Esophagus muscularis mucosa (tissue), 4 donors: ENCODE results near the gene STK10. TPM values are rescaled to one million over a fixed set of nuclear protein-coding genes. Genes with fewer than 3 reads are reported as not detected.
A peak's percentile ranks its signal among the peaks of the same experiment; 100 is the strongest.

Experiments used
- DNase-seq: peaks from one replicate; pipeline ENCODE4 v3.0.0-alpha.2; 2017; ENCODE audit errors: extremely low spot score
- H3K27ac ChIP-seq, 4 donors: fragments of 200-600 bp; sonication (generic); replicated peaks in 1 of 4; 1 replicate in 3 of 4; 2 replicates in 1 of 4; pipeline ENCODE4 v1.5.1; 2016 to 2019; ENCODE audit warnings: mild to moderate bottlenecking in 1 of 4
- H3K27me3 ChIP-seq, 4 donors: fragments of 200-600 bp; sonication (generic); one replicate each; pipeline versions ENCODE4 v1.5.1 to v1.6.0; 2016 to 2019
- H3K36me3 ChIP-seq, 4 donors: fragments of 200-600 bp; sonication (generic); one replicate each; pipeline ENCODE4 v1.5.1; 2016 to 2019
- H3K4me1 ChIP-seq, 4 donors: fragments of 200-600 bp; sonication (generic); one replicate each; pipeline ENCODE4 v1.5.1; 2016 to 2019
- H3K4me3 ChIP-seq, 4 donors: fragments of 200-600 bp; sonication (generic); 1 replicate in 2 of 4; 2 replicates in 2 of 4; pipeline ENCODE4 v1.5.1; 2016 to 2019; ENCODE audit warnings: mild to moderate bottlenecking in 4 of 4, moderate library complexity in 1 of 4
- H3K9me3 ChIP-seq, 4 donors: fragments of 200-600 bp; sonication (generic); 1 replicate in 3 of 4; 2 replicates in 1 of 4; pipeline ENCODE4 v1.5.1; 2016 to 2019
- CTCF ChIP-seq, 3 experiments: fragments of 200-600 bp in 2 of 3; fragments of 450-650 bp in 1 of 3; sonication (generic) in 2 of 3; IDR thresholded peaks; one replicate each; pipeline ENCODE4 v1.5.1; 2017 to 2019; ENCODE audit warnings: antibody characterized with exemption in 3 of 3, mild to moderate bottlenecking in 2 of 3, moderate library complexity in 1 of 3
- EP300 ChIP-seq: sonication (generic); formaldehyde crosslinking; IDR thresholded peaks from one replicate; pipeline ENCODE4 v1.6.1; 2017; ENCODE audit warnings: antibody characterized with exemption
- POLR2A ChIP-seq: fragments of 450-650 bp; IDR thresholded peaks from one replicate; pipeline ENCODE4 v1.6.1; 2017; ENCODE audit warnings: antibody characterized with exemption, moderate library complexity, mild to moderate bottlenecking, low read depth
- POLR2AphosphoS5 ChIP-seq, 2 donors: sonication (generic); formaldehyde crosslinking; IDR thresholded peaks; one replicate each; pipeline ENCODE4 v1.6.1; 2017; ENCODE audit warnings: antibody characterized with exemption in 2 of 2
- WGBS: methylation state at CpG from one replicate; pipeline ENCODE4 v1.1.5; 2018; 5-methylcytosine and 5-hydroxymethylcytosine counted together
- intact Hi-C: fragments of 100-400 bp; cut with DNase I; formaldehyde crosslinking; loops from one replicate; pipeline ENCODE4 v1.15.1; 2023
- total RNA-seq, 4 donors: library from RNA; depleted of rRNA; stranded (reverse); fragments of >200 nt; gene quantifications; one replicate each; pipeline versions ENCODE4 v1.1.0 to v1.2.1, GENCODE V29; 2016

The STK10 gene
- total RNA-seq, 4 donors from 2014 or later = 18.8 to 21.8 (median 19.4) TPM

DNA sequence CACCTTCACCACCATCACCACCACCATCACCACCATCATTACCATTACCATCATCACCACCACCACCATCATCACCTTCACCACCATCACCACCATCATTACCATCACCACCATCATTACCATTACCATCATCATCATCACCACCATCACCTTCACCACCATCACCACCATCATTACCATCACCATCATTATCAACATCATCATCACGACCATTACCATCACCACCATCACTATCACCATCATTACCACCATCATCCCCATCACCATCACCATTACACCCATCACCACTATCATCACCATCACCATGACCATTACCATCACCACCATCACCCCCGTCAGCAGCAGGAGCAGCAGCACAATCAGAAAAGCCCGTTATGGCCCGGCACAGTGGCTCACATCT lies 89.1 kb downstream of the STK10 start:
- Histone ChIP-seq H3K27me3 (no peaks in the 10 kb centered on the region), H3K27ac (no peak overlapping the region), H3K9me3 (no peaks in the 10 kb centered on the region), H3K4me3 (no peak overlapping the region), H3K4me1 (peaks cover 21 to 37% (median 35%) of the 10 kb centered on the region in 4 donors), H3K36me3 (peaks cover 0 to 56% (median 22%) of the 10 kb centered on the region in 4 donors)
- TF ChIP-seq CTCF (IDR thresholded peaks at IDR 0.05) = no peak
- TF ChIP-seq EP300 = no peak
- TF ChIP-seq POLR2AphosphoS5 (IDR thresholded peaks at IDR 0.05) = no peak
- TF ChIP-seq POLR2A = no peak
- WGBS = 97% methylated on average over 4 of the region's 4 CpGs
- no peak for DNase-seq
- intact Hi-C loops = no loop called here

- H3K27ac ChIP-seq = no peak overlapping the region
These were observed 90.0 kb downstream of the STK10 start for GRCh38 chr5:172098046-172098445.

GRCh38 chr5:172097356-172097755 lies 90.7 kb downstream of the STK10 start:
- Histone ChIP-seq H3K4me1 (peaks cover 5 to 22% (median 20%) of the 10 kb centered on the region in 4 donors), H3K9me3 (no peaks in the 10 kb centered on the region), H3K36me3 (peaks cover 0 to 61% (median 34%) of the 10 kb centered on the region in 4 donors), H3K27ac (peak overlapping the region in 1 of 4 donors; percentile 39), H3K27me3 (no peaks in the 10 kb centered on the region), H3K4me3 (no peak overlapping the region)
- DNase-seq = no peak
- 55% methylated on average over 14 of the region's 14 CpGs for WGBS
- intact Hi-C loops = no loop called here
- TF ChIP-seq POLR2A = no peak
- no peak for TF ChIP-seq POLR2AphosphoS5 (IDR thresholded peaks at IDR 0.05)
- no peak for TF ChIP-seq EP300
- TF ChIP-seq CTCF (IDR thresholded peaks at IDR 0.05) = no peak

More at GRCh38 chr5:172098046-172098445, 90.0 kb downstream of the STK10 start:
- 82% methylated on average over 6 of the region's 6 CpGs for WGBS
- DNase-seq = no peak
- H3K4me3 ChIP-seq = no peak overlapping the region
- H3K27me3 ChIP-seq = no peaks in the 10 kb centered on the region
- H3K9me3 ChIP-seq = no peaks in the 10 kb centered on the region
- peaks cover 0 to 61% (median 29%) of the 10 kb centered on the region in 4 donors for H3K36me3 ChIP-seq
- intact Hi-C loops = no loop called here
- TF ChIP-seq POLR2A = no peak
- no peak for TF ChIP-seq POLR2AphosphoS5 (IDR thresholded peaks at IDR 0.05)
- TF ChIP-seq EP300 = no peak
- no peak for TF ChIP-seq CTCF (IDR thresholded peaks at IDR 0.05)
- peaks cover 12 to 29% (median 27%) of the 10 kb centered on the region in 4 donors for H3K4me1 ChIP-seq

DNA sequence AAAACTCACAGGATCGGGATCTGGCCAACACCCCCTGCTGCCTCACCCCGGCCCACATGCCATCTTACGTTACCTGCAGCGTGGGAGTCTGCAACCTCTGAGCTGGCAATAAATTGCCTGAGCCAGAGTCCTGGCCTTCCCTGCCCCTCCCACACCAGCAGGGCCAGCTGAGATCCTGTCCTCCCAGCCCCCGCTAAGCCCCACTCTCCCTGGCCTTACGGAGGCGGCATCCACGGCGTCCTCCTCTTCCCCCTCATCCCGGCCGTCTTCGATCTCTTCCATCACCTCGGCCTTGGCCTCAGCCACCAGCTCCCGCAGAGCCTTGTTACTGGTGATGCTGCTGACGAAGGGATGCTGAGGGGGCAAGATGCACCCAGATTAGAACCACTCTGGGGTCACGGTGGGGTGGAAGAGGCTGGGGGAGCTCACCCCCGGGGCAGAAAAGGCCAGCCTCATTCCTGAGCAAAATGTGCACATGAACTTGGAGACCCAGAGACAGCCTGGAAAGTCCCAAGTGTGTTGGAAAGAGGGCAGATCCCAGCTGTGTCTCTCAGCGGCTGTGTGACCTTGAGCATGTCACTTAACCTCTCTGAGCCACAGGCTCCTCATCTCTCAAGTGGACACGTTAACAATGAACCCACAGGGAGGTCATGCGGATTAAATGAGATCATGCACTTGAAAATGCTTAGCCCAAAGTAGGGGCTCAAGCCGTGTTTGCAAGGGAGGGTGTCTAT lies 91.7 kb downstream of the STK10 start:
- 92% methylated on average over 21 of the region's 21 CpGs for WGBS
- DNase-seq = no peak
- peaks cover 0 to 58% (median 38%) of the 10 kb centered on the region in 4 donors for H3K36me3 ChIP-seq
- no peaks in the 10 kb centered on the region for H3K27me3 ChIP-seq
- H3K9me3 ChIP-seq = no peaks in the 10 kb centered on the region
- peaks cover 0 to 15% (median 12%) of the 10 kb centered on the region in 4 donors for H3K4me1 ChIP-seq
- TF ChIP-seq POLR2AphosphoS5 (IDR thresholded peaks at IDR 0.05) = no peak
- no peak for TF ChIP-seq CTCF (IDR thresholded peaks at IDR 0.05)
- TF ChIP-seq EP300 = no peak
- TF ChIP-seq POLR2A = no peak
- no peak overlapping the region for H3K4me3 ChIP-seq
- H3K27ac ChIP-seq = no peak overlapping the region
- intact Hi-C loops = no loop called here
